DOHH2 (cell line): ENCODE measurements around the gene EIF2B2.

Experiments
- EZH2phosphoT487 ChIP-seq: fragments of 200-600 bp; sonication (generic); IDR thresholded peaks from 2 replicates; pipeline ENCODE4 v1.6.1; 2017; ENCODE audit warnings: borderline replicate concordance, mild to moderate bottlenecking, antibody characterized with exemption, low read length, moderate library complexity, mixed read lengths
- TF ChIP-seq, protein P1 (sequence below): fragments of 200-600 bp; sonication (generic); IDR thresholded peaks from one replicate; pipeline ENCODE4 v1.5.1; 2014; ENCODE audit warnings: antibody characterized with exemption, mild to moderate bottlenecking, low read depth, low read length; ENCODE audit not compliant: poor library complexity, severe bottlenecking

- TF ChIP-seq, protein P1, sequence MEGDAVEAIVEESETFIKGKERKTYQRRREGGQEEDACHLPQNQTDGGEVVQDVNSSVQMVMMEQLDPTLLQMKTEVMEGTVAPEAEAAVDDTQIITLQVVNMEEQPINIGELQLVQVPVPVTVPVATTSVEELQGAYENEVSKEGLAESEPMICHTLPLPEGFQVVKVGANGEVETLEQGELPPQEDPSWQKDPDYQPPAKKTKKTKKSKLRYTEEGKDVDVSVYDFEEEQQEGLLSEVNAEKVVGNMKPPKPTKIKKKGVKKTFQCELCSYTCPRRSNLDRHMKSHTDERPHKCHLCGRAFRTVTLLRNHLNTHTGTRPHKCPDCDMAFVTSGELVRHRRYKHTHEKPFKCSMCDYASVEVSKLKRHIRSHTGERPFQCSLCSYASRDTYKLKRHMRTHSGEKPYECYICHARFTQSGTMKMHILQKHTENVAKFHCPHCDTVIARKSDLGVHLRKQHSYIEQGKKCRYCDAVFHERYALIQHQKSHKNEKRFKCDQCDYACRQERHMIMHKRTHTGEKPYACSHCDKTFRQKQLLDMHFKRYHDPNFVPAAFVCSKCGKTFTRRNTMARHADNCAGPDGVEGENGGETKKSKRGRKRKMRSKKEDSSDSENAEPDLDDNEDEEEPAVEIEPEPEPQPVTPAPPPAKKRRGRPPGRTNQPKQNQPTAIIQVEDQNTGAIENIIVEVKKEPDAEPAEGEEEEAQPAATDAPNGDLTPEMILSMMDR = no peak
- TF ChIP-seq EZH2phosphoT487 = no peak
Observed at GRCh38 chr14:75049731-75050201, 47.0 kb downstream of the EIF2B2 start.
